Gastroesophageal sphincter (tissue), 3 donors: ENCODE data around the gene NELFA.

Experiments
- POLR2A ChIP-seq, 2 donors: fragments of 450-650 bp; IDR thresholded peaks; one replicate each; pipeline ENCODE4 v1.6.1; 2017; ENCODE audit warnings: antibody characterized with exemption in 2 of 2, mild to moderate bottlenecking in 2 of 2, moderate library complexity in 1 of 2
- POLR2AphosphoS5 ChIP-seq: sonication (generic); formaldehyde crosslinking; IDR thresholded peaks from one replicate; pipeline ENCODE4 v1.6.1; 2017; ENCODE audit warnings: antibody characterized with exemption
- TF ChIP-seq, protein P1 (sequence below), 4 experiments: fragments of 200-600 bp in 2 of 4; fragments of 450-650 bp in 2 of 4; sonication (generic) in 1 of 4; IDR thresholded peaks; one replicate each; pipeline ENCODE4 v1.5.1; 2017 to 2019; ENCODE audit warnings: antibody characterized with exemption in 4 of 4, mild to moderate bottlenecking in 2 of 4, moderate library complexity in 2 of 4

DNA sequence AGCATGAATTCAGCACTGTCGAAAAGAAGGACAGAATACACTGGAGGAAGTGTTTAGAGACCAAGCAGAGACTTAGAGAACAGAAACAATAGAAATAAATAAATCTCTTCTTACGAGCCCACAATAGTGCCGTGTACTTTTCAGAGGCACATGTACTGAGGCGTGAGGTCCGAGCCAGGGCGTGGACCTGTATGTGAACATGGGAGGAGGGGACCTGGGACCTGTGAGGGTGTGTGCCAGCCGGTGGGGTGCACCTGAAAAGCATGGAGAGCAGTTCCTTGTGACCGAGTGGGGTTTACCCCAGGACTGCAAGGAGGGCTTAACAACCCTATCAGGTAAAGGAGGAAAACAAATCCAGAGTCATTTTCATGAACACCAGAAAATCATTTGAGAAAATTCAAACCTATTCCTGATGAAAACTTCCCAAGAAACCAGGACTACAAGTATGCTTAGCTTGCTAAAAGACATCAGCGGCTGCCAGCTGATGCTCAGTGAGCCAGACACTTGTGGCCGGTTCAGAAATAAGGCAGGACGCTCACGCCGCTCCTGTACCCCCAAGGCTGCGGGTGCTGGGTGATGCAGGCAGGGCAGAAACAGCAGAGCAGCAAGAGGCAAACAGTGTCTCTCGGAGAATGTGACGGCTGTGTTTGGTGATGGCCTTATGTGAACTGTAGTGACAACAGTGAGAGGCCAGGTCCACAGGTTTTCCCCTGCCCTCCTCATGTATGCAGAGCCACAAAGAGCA, 37.1 kb downstream of the NELFA start:
- TF ChIP-seq, protein P1, sequence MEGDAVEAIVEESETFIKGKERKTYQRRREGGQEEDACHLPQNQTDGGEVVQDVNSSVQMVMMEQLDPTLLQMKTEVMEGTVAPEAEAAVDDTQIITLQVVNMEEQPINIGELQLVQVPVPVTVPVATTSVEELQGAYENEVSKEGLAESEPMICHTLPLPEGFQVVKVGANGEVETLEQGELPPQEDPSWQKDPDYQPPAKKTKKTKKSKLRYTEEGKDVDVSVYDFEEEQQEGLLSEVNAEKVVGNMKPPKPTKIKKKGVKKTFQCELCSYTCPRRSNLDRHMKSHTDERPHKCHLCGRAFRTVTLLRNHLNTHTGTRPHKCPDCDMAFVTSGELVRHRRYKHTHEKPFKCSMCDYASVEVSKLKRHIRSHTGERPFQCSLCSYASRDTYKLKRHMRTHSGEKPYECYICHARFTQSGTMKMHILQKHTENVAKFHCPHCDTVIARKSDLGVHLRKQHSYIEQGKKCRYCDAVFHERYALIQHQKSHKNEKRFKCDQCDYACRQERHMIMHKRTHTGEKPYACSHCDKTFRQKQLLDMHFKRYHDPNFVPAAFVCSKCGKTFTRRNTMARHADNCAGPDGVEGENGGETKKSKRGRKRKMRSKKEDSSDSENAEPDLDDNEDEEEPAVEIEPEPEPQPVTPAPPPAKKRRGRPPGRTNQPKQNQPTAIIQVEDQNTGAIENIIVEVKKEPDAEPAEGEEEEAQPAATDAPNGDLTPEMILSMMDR (IDR thresholded peaks at IDR 0.05) = no peak
- TF ChIP-seq POLR2AphosphoS5 = no peak
- no peak for TF ChIP-seq POLR2A (IDR thresholded peaks at IDR 0.05)
